Measurements from ENCODE around the gene CNGB1. TPM values are rescaled to one million over a fixed set of nuclear protein-coding genes. Genes with fewer than 3 reads are reported as not detected.

The CNGB1 gene
- total and polyA plus RNA-seq, 2 experiments from 2014 or later, result not detected

GRCh38 chr16:57977418-57978069 lies 6.6 kb upstream of the CNGB1 start:
- H2AFZ ChIP-seq, result no peak overlapping the region
- H4K20me1 ChIP-seq (ENCODE audit: insufficient read depth, poor library complexity, severe bottlenecking), result no peaks in the 10 kb centered on the region
- H3K4me1 ChIP-seq (ENCODE audit: insufficient read depth), result no peaks in the 10 kb centered on the region
- WGBS (ENCODE audit: low lambda C conversion rate, missing lambda C conversion rate), result 78% methylated on average over 12 of the region's 12 CpGs
- no peak overlapping the region for H3K4me2 ChIP-seq
- H3K9me2 ChIP-seq (replicated peaks; ENCODE audit: insufficient read depth), result no peaks in the 10 kb centered on the region
- no peaks in the 10 kb centered on the region for H3K27me3 ChIP-seq
- no peaks in the 10 kb centered on the region for H3K9me3 ChIP-seq (ENCODE audit: low read depth)
- H3K36me3 ChIP-seq (replicated peaks; ENCODE audit: insufficient read depth, low read depth), result no peaks in the 10 kb centered on the region
- TF ChIP-seq EZH2 (IDR thresholded peaks at IDR 0.05; ENCODE audit: borderline replicate concordance) (no peak), EZH2phosphoT487 (IDR thresholded peaks at IDR 0.05; ENCODE audit: low read depth, severe bottlenecking, unreplicated experiment) (no peak), CTCF (IDR thresholded peaks at IDR 0.05; ENCODE audit: poor library complexity) (no peak)
- H3K27ac ChIP-seq, result no peak overlapping the region
- no peak for DNase-seq (ENCODE audit: low spot score)
- no peaks in the 10 kb centered on the region for H3K79me2 ChIP-seq
- H3K4me3 ChIP-seq, result no peak overlapping the region

- Histone ChIP-seq H3K4me3 (no peak overlapping the region), H3K4me1 (ENCODE audit: insufficient read depth) (no peaks in the 10 kb centered on the region), H3K9me2 (replicated peaks; ENCODE audit: insufficient read depth) (no peaks in the 10 kb centered on the region), H4K20me1 (ENCODE audit: insufficient read depth, poor library complexity, severe bottlenecking) (no peaks in the 10 kb centered on the region), H3K9me3 (ENCODE audit: low read depth) (no peaks in the 10 kb centered on the region), H3K4me2 (no peak overlapping the region), H3K36me3 (replicated peaks; ENCODE audit: insufficient read depth, low read depth) (no peaks in the 10 kb centered on the region), H3K79me2 (no peaks in the 10 kb centered on the region), H2AFZ (no peak overlapping the region), H3K27ac (no peak overlapping the region), H3K27me3 (no peaks in the 10 kb centered on the region)
- DNase-seq (ENCODE audit: low spot score), result no peak
- TF ChIP-seq EZH2 (IDR thresholded peaks at IDR 0.05; ENCODE audit: borderline replicate concordance) (no peak), CTCF (IDR thresholded peaks at IDR 0.05; ENCODE audit: poor library complexity) (no peak), EZH2phosphoT487 (IDR thresholded peaks at IDR 0.05; ENCODE audit: low read depth, severe bottlenecking, unreplicated experiment) (no peak)
- WGBS (ENCODE audit: low lambda C conversion rate, missing lambda C conversion rate), result 83% methylated on average over 2 of the region's 2 CpGs
Observed at GRCh38 chr16:57976331-57976796, 5.4 kb upstream of the CNGB1 start.

- no peak overlapping the region for H3K27ac ChIP-seq
- no peak for DNase-seq (ENCODE audit: low spot score)
- no peak for TF ChIP-seq EZH2 (IDR thresholded peaks at IDR 0.05; ENCODE audit: borderline replicate concordance)
- TF ChIP-seq CTCF (IDR thresholded peaks at IDR 0.05; ENCODE audit: poor library complexity), result no peak
- no peak for TF ChIP-seq EZH2phosphoT487 (IDR thresholded peaks at IDR 0.05; ENCODE audit: low read depth, severe bottlenecking, unreplicated experiment)
- H3K36me3 ChIP-seq (replicated peaks; ENCODE audit: insufficient read depth, low read depth), result no peaks in the 10 kb centered on the region
- 78% methylated on average over 4 of the region's 4 CpGs for WGBS (ENCODE audit: low lambda C conversion rate, missing lambda C conversion rate)
- H2AFZ ChIP-seq, result no peak overlapping the region
- H3K4me2 ChIP-seq, result no peak overlapping the region
- H4K20me1 ChIP-seq (ENCODE audit: insufficient read depth, poor library complexity, severe bottlenecking), result no peaks in the 10 kb centered on the region
- H3K4me1 ChIP-seq (ENCODE audit: insufficient read depth), result no peaks in the 10 kb centered on the region
- no peaks in the 10 kb centered on the region for H3K27me3 ChIP-seq
- no peak overlapping the region for H3K4me3 ChIP-seq
- no peaks in the 10 kb centered on the region for H3K9me2 ChIP-seq (replicated peaks; ENCODE audit: insufficient read depth)
- no peaks in the 10 kb centered on the region for H3K9me3 ChIP-seq (ENCODE audit: low read depth)
- no peaks in the 10 kb centered on the region for H3K79me2 ChIP-seq
Observed at GRCh38 chr16:57972306-57972705, 1.4 kb upstream of the CNGB1 start.
